ENCODE data around the gene MGAM2.

DNA sequence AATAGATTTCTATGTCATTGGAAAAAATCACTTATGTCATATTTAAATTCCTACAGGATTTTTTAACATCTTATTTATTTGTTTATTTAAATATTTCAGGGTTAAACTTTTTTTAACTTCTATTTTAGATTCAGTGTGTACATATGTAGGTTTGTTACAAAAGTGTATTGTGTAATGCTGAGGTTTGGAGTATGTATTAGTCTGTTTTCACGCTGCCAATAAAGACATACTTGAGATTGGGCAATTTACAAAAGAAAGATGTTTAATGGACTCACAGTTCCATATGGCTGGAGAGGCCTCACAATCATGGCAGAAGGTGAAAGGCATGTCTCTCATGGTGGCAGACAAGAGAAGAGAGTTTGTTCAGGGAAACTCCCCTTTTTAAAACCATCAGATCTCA lies 65.4 kb downstream of the MGAM2 start:
- no peak for TF ChIP-seq ZNF790 (CRISPR knock-in tag; IDR thresholded peaks at IDR 0.05; ENCODE audit: borderline replicate concordance)
- TF ChIP-seq, protein P1, sequence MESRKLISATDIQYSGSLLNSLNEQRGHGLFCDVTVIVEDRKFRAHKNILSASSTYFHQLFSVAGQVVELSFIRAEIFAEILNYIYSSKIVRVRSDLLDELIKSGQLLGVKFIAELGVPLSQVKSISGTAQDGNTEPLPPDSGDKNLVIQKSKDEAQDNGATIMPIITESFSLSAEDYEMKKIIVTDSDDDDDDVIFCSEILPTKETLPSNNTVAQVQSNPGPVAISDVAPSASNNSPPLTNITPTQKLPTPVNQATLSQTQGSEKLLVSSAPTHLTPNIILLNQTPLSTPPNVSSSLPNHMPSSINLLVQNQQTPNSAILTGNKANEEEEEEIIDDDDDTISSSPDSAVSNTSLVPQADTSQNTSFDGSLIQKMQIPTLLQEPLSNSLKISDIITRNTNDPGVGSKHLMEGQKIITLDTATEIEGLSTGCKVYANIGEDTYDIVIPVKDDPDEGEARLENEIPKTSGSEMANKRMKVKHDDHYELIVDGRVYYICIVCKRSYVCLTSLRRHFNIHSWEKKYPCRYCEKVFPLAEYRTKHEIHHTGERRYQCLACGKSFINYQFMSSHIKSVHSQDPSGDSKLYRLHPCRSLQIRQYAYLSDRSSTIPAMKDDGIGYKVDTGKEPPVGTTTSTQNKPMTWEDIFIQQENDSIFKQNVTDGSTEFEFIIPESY (CRISPR knock-in tag; IDR thresholded peaks at IDR 0.05), result no peak
- TF ChIP-seq, protein P2, sequence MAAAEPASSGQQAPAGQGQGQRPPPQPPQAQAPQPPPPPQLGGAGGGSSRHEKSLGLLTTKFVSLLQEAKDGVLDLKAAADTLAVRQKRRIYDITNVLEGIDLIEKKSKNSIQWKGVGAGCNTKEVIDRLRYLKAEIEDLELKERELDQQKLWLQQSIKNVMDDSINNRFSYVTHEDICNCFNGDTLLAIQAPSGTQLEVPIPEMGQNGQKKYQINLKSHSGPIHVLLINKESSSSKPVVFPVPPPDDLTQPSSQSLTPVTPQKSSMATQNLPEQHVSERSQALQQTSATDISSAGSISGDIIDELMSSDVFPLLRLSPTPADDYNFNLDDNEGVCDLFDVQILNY (CRISPR knock-in tag; conservative IDR thresholded peaks at IDR 0.05), result no peak
- TF ChIP-seq PCBP1 (IDR thresholded peaks at IDR 0.05; ENCODE audit: borderline replicate concordance, low read depth, low read length), result no peak
- no peak for TF ChIP-seq ZKSCAN8 (CRISPR knock-in tag; IDR thresholded peaks at IDR 0.05; ENCODE audit: borderline replicate concordance)
- TF ChIP-seq YY1 (IDR thresholded peaks at IDR 0.05; ENCODE audit: insufficient read depth, insufficient replicate concordance, low read depth, low read length), result no peak
